ENCODE data around the gene CXCR3. TPM values are rescaled to one million over a fixed set of nuclear protein-coding genes. Genes with fewer than 3 reads are reported as not detected.
"Not testable (repeated sequence)": the region's sequence is repeated elsewhere in the genome, so short reads cannot be mapped to it uniquely, and the experiment has no call there.

CXCR3 gene
- total RNA-seq, 1 experiment from 2014 or later = not detected

DNA sequence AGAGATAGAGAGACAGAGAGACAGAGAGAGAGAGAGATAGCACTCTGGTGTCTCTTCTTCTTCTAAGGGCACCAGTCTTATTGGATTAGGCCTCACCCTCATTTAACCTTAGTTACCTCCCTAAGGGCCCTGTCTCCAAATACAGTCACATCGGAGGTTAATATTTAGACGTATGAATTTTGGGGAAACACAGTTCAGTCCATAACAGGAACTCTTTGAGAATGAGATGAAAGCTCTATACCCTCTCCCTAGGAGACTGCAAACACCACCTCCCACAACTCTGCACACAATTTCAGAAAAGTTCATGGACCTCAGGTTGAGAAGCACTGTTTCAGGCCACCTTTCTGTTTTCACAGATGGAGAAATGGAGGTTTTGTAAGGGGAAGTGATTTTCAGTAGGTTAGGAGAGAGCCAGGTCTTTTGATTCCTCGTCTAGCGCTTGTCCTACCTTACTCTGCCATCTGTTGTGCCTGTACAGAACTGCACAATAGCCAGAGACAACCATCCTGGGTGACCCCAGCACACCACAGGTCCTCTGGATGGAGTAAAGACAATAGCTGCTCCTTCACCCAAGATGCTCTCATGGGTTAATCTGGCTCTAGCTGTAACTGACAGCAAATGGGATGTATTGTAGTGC, 32.1 kb upstream of the CXCR3 start:
- H3K4me3 ChIP-seq (replicated peaks in 1 of 2; ENCODE audit: low read depth in 1 of 2, low read length in 2 of 2) = no peak overlapping the region
- no peak overlapping the region for H3K4me2 ChIP-seq (ENCODE audit: low read length)
- DNase-seq (ENCODE audit: low read depth, low spot score) = no peak
- H3K9me2 ChIP-seq (ENCODE audit: insufficient read depth) = no peaks in the 10 kb centered on the region
- H3K27ac ChIP-seq (ENCODE audit: low read depth, low read length) = no peak overlapping the region
- peak; percentile 63; the same call in 1 of the 2 replicates for ATAC-seq
- no peaks in the 10 kb centered on the region for H3K4me1 ChIP-seq (ENCODE audit: control insufficient read depth in 1 of 2, insufficient read depth in 2 of 2, low read length in 2 of 2)
- CTCF ChIA-PET = no interaction called here
- H2AFZ ChIP-seq (ENCODE audit: low read depth, low read length, poor library complexity, severe bottlenecking) = no peak overlapping the region
- H3K36me3 ChIP-seq (ENCODE audit: control insufficient read depth in 1 of 2, insufficient read depth in 2 of 2, low read length in 2 of 2) = no peaks in the 10 kb centered on the region
- H4K20me1 ChIP-seq (ENCODE audit: insufficient read depth) = no peaks in the 10 kb centered on the region
- intact Hi-C loops (cut with micrococcal nuclease) = no loop called here
- no TSS peak for BruUV-seq (replicated peaks)
- POLR2A ChIA-PET = no interaction called here
- H3K9me3 ChIP-seq (ENCODE audit: control insufficient read depth in 1 of 2, insufficient read depth in 1 of 2, low read depth in 1 of 2, low read length in 2 of 2) = no peaks in the 10 kb centered on the region
- TF ChIP-seq ZNF274 (IDR thresholded peaks at IDR 0.05; ENCODE audit: low read depth, low read length) (no peak), EZH2phosphoT487 (IDR thresholded peaks at IDR 0.05; ENCODE audit: borderline replicate concordance) (no peak), JUND (IDR thresholded peaks at IDR 0.05) (no peak), CBX3 (IDR thresholded peaks at IDR 0.05; ENCODE audit: low read depth) (no peak), SRF (IDR thresholded peaks at IDR 0.05; ENCODE audit: low read depth) (no peak), CEBPB (IDR thresholded peaks at IDR 0.05; ENCODE audit: low read depth) (no peak), POLR2AphosphoS5 (IDR thresholded peaks at IDR 0.05; ENCODE audit: low read depth, low read length) (no peak), RAD21 (IDR thresholded peaks at IDR 0.05; ENCODE audit: low read depth) (peak; percentile 39; the same call in 1 of the 2 replicates), ELF1 (IDR thresholded peaks at IDR 0.05; ENCODE audit: borderline replicate concordance, low read depth) (no peak)
- TF ChIP-seq, protein P1, sequence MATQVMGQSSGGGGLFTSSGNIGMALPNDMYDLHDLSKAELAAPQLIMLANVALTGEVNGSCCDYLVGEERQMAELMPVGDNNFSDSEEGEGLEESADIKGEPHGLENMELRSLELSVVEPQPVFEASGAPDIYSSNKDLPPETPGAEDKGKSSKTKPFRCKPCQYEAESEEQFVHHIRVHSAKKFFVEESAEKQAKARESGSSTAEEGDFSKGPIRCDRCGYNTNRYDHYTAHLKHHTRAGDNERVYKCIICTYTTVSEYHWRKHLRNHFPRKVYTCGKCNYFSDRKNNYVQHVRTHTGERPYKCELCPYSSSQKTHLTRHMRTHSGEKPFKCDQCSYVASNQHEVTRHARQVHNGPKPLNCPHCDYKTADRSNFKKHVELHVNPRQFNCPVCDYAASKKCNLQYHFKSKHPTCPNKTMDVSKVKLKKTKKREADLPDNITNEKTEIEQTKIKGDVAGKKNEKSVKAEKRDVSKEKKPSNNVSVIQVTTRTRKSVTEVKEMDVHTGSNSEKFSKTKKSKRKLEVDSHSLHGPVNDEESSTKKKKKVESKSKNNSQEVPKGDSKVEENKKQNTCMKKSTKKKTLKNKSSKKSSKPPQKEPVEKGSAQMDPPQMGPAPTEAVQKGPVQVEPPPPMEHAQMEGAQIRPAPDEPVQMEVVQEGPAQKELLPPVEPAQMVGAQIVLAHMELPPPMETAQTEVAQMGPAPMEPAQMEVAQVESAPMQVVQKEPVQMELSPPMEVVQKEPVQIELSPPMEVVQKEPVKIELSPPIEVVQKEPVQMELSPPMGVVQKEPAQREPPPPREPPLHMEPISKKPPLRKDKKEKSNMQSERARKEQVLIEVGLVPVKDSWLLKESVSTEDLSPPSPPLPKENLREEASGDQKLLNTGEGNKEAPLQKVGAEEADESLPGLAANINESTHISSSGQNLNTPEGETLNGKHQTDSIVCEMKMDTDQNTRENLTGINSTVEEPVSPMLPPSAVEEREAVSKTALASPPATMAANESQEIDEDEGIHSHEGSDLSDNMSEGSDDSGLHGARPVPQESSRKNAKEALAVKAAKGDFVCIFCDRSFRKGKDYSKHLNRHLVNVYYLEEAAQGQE (IDR thresholded peaks at IDR 0.05; ENCODE audit: low read depth) = no peak
- TF ChIP-seq, protein P2, sequence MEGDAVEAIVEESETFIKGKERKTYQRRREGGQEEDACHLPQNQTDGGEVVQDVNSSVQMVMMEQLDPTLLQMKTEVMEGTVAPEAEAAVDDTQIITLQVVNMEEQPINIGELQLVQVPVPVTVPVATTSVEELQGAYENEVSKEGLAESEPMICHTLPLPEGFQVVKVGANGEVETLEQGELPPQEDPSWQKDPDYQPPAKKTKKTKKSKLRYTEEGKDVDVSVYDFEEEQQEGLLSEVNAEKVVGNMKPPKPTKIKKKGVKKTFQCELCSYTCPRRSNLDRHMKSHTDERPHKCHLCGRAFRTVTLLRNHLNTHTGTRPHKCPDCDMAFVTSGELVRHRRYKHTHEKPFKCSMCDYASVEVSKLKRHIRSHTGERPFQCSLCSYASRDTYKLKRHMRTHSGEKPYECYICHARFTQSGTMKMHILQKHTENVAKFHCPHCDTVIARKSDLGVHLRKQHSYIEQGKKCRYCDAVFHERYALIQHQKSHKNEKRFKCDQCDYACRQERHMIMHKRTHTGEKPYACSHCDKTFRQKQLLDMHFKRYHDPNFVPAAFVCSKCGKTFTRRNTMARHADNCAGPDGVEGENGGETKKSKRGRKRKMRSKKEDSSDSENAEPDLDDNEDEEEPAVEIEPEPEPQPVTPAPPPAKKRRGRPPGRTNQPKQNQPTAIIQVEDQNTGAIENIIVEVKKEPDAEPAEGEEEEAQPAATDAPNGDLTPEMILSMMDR (IDR thresholded peaks at IDR 0.05 in 2 of 3, conservative IDR thresholded peaks at IDR 0.05 in 1 of 3; ENCODE audit: borderline replicate concordance in 1 of 3, insufficient read depth in 1 of 3, low read depth in 2 of 3, low read length in 2 of 3) = 0 out of 6 replicates have a peak, but pooled peaks of 1 of the 3 experiments have one; percentile 11
- TF ChIP-seq, protein P3, sequence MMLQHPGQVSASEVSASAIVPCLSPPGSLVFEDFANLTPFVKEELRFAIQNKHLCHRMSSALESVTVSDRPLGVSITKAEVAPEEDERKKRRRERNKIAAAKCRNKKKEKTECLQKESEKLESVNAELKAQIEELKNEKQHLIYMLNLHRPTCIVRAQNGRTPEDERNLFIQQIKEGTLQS (IDR thresholded peaks at IDR 0.05) = no peak
- H3K27me3 ChIP-seq (ENCODE audit: insufficient read depth, low read length) = no peaks in the 10 kb centered on the region
- RAD21 ChIA-PET (ENCODE audit: low non-redundant PET in 1 of 2, low total read pairs in 2 of 2, uncharacterized antibody in 2 of 2, unreplicated experiment in 2 of 2) = interaction anchor here in 1 of 2 experiments (0.6 kb wide), 1 partner anchor 229 kb away, joined by 3 read pairs; no protein-coding TSS in a partner anchor
- no peak overlapping the region for H3K9ac ChIP-seq (ENCODE audit: low read length)
- no peaks in the 10 kb centered on the region for H3K79me2 ChIP-seq (ENCODE audit: insufficient read depth, low read length)

DNA sequence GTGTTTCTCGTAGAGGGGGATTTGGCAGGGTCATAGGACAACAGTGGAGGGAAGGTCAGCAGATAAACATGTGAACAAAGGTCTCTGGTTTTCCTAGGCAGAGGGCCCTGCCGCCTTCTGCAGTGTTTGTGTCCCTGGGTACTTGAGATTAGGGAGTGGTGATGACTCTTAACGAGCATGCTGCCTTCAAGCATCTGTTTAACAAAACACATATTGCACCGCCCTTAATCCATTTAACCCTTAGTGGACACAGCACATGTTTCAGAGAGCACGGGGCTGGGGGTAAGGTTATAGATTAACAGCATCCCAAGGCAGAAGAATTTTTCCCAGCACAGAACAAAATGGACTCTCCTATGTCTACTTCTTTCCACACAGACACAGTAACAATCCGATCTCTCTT, 26.1 kb upstream of the CXCR3 start:
- intact Hi-C loops (cut with micrococcal nuclease); H3K36me3 ChIP-seq (ENCODE audit: control insufficient read depth in 1 of 2, insufficient read depth in 2 of 2, low read length in 2 of 2); H3K9ac ChIP-seq (ENCODE audit: low read length); BruUV-seq (replicated peaks); RAD21 ChIA-PET (ENCODE audit: low non-redundant PET in 1 of 2, low total read pairs in 2 of 2, uncharacterized antibody in 2 of 2, unreplicated experiment in 2 of 2); H3K4me2 ChIP-seq (ENCODE audit: low read length); H3K9me2 ChIP-seq (ENCODE audit: insufficient read depth); H3K27ac ChIP-seq (ENCODE audit: low read depth, low read length); DNase-seq (ENCODE audit: low read depth, low spot score); H3K4me1 ChIP-seq (ENCODE audit: control insufficient read depth in 1 of 2, insufficient read depth in 2 of 2, low read length in 2 of 2); CTCF ChIA-PET; POLR2A ChIA-PET; H3K9me3 ChIP-seq (ENCODE audit: control insufficient read depth in 1 of 2, insufficient read depth in 1 of 2, low read depth in 1 of 2, low read length in 2 of 2); H3K4me3 ChIP-seq (replicated peaks in 1 of 2; ENCODE audit: low read depth in 1 of 2, low read length in 2 of 2); H2AFZ ChIP-seq (ENCODE audit: low read depth, low read length, poor library complexity, severe bottlenecking); ATAC-seq; H3K27me3 ChIP-seq (ENCODE audit: insufficient read depth, low read length); H3K79me2 ChIP-seq (ENCODE audit: insufficient read depth, low read length); H4K20me1 ChIP-seq (ENCODE audit: insufficient read depth): not testable (repeated sequence)

Measured in HCT116 (cell line).